Measurements from ENCODE around the gene PDZD2. TPM values are rescaled to one million over a fixed set of nuclear protein-coding genes. Genes with fewer than 3 reads are reported as not detected.

The PDZD2 gene
- total and polyA plus RNA-seq, 2 experiments from 2014 or later = 8.3 to 16.9 TPM

DNA sequence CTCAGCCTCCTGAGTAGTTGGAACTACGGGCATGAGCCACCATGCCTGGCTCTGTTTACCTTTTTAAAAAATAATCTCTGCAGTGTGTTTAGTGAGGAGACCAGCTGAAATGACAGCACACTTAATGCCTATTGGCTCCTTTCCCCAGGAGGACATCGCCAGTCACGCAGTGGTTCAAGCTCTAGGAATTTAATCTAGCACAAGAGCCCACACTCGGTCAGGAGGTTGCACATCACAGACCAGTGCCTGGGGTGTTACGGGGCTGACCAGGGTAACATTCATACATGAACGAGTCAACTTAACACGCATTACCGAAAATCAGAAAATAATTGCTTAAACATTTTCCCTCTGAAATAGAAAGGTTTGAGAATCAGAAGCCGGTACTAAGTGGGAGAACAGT, 318.2 kb downstream of the PDZD2 start:
- Histone ChIP-seq H4K20me1 (replicated peaks; ENCODE audit: insufficient read depth) (no peaks in the 10 kb centered on the region), H3K4me3 (no peak overlapping the region), H3K27me3 (ENCODE audit: insufficient read depth) (no peaks in the 10 kb centered on the region), H3F3A (replicated peaks; ENCODE audit: low read depth) (0 out of 2 replicates have a peak, but pooled peaks cover 4% of the 10 kb centered on the region), H3K9me2 (ENCODE audit: insufficient read depth) (0 out of 2 replicates have a peak, but pooled peaks cover 7% of the 10 kb centered on the region), H3K4me1 (ENCODE audit: insufficient read depth) (no peaks in the 10 kb centered on the region), H3K27ac (ENCODE audit: low read depth) (no peak overlapping the region), H3K4me2 (no peak overlapping the region), H3K79me2 (replicated peaks; ENCODE audit: insufficient read depth) (no peaks in the 10 kb centered on the region), H3K36me3 (ENCODE audit: insufficient read depth) (no peaks in the 10 kb centered on the region), H2AFZ (no peak overlapping the region)
- Mint-ChIP-seq H3K9me3 (no peaks in the 10 kb centered on the region), H3K4me3 (no peak overlapping the region), H3K27me3 (ENCODE audit: insufficient read depth, low read depth, poor library complexity) (no peaks in the 10 kb centered on the region), H3K36me3 (ENCODE audit: low read depth) (no peaks in the 10 kb centered on the region), H3K27ac (no peak overlapping the region), H3K4me1 (peaks cover 1% of the 10 kb centered on the region)
- TF ChIP-seq EZH2 (IDR thresholded peaks at IDR 0.05; ENCODE audit: low read depth, unreplicated experiment) (no peak), ZNF331 (CRISPR knock-in tag; IDR thresholded peaks at IDR 0.05; ENCODE audit: low read depth) (no peak), ZNF114 (CRISPR knock-in tag; IDR thresholded peaks at IDR 0.05) (no peak), STAT1 (IDR thresholded peaks at IDR 0.05; ENCODE audit: unreplicated experiment) (no peak), CREB1 (CRISPR knock-in tag; IDR thresholded peaks at IDR 0.05; ENCODE audit: low read depth) (no peak), EZH2phosphoT487 (IDR thresholded peaks at IDR 0.05; ENCODE audit: unreplicated experiment) (no peak), NANOG (IDR thresholded peaks at IDR 0.05; ENCODE audit: borderline replicate concordance) (no peak), JUNB (IDR thresholded peaks at IDR 0.05; ENCODE audit: unreplicated experiment) (no peak), POLR2AphosphoS5 (IDR thresholded peaks at IDR 0.05; ENCODE audit: low read depth) (no peak)
- TF ChIP-seq, protein P1, sequence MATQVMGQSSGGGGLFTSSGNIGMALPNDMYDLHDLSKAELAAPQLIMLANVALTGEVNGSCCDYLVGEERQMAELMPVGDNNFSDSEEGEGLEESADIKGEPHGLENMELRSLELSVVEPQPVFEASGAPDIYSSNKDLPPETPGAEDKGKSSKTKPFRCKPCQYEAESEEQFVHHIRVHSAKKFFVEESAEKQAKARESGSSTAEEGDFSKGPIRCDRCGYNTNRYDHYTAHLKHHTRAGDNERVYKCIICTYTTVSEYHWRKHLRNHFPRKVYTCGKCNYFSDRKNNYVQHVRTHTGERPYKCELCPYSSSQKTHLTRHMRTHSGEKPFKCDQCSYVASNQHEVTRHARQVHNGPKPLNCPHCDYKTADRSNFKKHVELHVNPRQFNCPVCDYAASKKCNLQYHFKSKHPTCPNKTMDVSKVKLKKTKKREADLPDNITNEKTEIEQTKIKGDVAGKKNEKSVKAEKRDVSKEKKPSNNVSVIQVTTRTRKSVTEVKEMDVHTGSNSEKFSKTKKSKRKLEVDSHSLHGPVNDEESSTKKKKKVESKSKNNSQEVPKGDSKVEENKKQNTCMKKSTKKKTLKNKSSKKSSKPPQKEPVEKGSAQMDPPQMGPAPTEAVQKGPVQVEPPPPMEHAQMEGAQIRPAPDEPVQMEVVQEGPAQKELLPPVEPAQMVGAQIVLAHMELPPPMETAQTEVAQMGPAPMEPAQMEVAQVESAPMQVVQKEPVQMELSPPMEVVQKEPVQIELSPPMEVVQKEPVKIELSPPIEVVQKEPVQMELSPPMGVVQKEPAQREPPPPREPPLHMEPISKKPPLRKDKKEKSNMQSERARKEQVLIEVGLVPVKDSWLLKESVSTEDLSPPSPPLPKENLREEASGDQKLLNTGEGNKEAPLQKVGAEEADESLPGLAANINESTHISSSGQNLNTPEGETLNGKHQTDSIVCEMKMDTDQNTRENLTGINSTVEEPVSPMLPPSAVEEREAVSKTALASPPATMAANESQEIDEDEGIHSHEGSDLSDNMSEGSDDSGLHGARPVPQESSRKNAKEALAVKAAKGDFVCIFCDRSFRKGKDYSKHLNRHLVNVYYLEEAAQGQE (IDR thresholded peaks at IDR 0.05; ENCODE audit: unreplicated experiment) = no peak
- TF ChIP-seq, protein P2, sequence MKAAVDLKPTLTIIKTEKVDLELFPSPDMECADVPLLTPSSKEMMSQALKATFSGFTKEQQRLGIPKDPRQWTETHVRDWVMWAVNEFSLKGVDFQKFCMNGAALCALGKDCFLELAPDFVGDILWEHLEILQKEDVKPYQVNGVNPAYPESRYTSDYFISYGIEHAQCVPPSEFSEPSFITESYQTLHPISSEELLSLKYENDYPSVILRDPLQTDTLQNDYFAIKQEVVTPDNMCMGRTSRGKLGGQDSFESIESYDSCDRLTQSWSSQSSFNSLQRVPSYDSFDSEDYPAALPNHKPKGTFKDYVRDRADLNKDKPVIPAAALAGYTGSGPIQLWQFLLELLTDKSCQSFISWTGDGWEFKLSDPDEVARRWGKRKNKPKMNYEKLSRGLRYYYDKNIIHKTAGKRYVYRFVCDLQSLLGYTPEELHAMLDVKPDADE (IDR thresholded peaks at IDR 0.05) = no peak
- TF ChIP-seq, protein P3, sequence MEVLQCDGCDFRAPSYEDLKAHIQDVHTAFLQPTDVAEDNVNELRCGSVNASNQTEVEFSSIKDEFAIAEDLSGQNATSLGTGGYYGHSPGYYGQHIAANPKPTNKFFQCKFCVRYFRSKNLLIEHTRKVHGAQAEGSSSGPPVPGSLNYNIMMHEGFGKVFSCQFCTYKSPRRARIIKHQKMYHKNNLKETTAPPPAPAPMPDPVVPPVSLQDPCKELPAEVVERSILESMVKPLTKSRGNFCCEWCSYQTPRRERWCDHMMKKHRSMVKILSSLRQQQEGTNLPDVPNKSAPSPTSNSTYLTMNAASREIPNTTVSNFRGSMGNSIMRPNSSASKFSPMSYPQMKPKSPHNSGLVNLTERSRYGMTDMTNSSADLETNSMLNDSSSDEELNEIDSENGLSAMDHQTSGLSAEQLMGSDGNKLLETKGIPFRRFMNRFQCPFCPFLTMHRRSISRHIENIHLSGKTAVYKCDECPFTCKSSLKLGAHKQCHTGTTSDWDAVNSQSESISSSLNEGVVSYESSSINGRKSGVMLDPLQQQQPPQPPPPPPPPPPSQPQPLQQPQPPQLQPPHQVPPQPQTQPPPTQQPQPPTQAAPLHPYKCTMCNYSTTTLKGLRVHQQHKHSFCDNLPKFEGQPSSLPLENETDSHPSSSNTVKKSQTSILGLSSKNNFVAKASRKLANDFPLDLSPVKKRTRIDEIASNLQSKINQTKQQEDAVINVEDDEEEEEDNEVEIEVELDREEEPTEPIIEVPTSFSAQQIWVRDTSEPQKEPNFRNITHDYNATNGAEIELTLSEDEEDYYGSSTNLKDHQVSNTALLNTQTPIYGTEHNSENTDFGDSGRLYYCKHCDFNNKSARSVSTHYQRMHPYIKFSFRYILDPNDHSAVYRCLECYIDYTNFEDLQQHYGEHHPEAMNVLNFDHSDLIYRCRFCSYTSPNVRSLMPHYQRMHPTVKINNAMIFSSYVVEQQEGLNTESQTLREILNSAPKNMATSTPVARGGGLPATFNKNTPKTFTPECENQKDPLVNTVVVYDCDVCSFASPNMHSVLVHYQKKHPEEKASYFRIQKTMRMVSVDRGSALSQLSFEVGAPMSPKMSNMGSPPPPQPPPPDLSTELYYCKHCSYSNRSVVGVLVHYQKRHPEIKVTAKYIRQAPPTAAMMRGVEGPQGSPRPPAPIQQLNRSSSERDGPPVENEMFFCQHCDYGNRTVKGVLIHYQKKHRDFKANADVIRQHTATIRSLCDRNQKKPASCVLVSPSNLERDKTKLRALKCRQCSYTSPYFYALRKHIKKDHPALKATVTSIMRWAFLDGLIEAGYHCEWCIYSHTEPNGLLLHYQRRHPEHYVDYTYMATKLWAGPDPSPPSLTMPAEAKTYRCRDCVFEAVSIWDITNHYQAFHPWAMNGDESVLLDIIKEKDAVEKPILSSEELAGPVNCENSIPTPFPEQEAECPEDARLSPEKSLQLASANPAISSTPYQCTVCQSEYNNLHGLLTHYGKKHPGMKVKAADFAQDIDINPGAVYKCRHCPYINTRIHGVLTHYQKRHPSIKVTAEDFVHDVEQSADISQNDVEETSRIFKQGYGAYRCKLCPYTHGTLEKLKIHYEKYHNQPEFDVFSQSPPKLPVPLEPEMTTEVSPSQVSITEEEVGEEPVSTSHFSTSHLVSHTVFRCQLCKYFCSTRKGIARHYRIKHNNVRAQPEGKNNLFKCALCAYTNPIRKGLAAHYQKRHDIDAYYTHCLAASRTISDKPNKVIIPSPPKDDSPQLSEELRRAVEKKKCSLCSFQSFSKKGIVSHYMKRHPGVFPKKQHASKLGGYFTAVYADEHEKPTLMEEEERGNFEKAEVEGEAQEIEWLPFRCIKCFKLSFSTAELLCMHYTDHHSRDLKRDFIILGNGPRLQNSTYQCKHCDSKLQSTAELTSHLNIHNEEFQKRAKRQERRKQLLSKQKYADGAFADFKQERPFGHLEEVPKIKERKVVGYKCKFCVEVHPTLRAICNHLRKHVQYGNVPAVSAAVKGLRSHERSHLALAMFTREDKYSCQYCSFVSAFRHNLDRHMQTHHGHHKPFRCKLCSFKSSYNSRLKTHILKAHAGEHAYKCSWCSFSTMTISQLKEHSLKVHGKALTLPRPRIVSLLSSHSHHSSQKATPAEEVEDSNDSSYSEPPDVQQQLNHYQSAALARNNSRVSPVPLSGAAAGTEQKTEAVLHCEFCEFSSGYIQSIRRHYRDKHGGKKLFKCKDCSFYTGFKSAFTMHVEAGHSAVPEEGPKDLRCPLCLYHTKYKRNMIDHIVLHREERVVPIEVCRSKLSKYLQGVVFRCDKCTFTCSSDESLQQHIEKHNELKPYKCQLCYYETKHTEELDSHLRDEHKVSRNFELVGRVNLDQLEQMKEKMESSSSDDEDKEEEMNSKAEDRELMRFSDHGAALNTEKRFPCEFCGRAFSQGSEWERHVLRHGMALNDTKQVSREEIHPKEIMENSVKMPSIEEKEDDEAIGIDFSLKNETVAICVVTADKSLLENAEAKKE (CRISPR knock-in tag; IDR thresholded peaks at IDR 0.05) = no peak
- TF ChIP-seq, protein P4, sequence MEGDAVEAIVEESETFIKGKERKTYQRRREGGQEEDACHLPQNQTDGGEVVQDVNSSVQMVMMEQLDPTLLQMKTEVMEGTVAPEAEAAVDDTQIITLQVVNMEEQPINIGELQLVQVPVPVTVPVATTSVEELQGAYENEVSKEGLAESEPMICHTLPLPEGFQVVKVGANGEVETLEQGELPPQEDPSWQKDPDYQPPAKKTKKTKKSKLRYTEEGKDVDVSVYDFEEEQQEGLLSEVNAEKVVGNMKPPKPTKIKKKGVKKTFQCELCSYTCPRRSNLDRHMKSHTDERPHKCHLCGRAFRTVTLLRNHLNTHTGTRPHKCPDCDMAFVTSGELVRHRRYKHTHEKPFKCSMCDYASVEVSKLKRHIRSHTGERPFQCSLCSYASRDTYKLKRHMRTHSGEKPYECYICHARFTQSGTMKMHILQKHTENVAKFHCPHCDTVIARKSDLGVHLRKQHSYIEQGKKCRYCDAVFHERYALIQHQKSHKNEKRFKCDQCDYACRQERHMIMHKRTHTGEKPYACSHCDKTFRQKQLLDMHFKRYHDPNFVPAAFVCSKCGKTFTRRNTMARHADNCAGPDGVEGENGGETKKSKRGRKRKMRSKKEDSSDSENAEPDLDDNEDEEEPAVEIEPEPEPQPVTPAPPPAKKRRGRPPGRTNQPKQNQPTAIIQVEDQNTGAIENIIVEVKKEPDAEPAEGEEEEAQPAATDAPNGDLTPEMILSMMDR (conservative IDR thresholded peaks at IDR 0.05; ENCODE audit: low read depth in 2 of 2) = no peak
- no peak for ATAC-seq
- DNase-seq (ENCODE audit: low spot score) = no peak

All from GM23338 (cell line).